Coronary artery (tissue), 2 donors: ENCODE measurements around the gene PELI1.

Experiments
- DNase-seq: peaks from one replicate; pipeline ENCODE4 v3.0.0-alpha.2; 2017; ENCODE audit warnings: low spot score
- H3K27ac ChIP-seq, 2 donors: fragments of 200-600 bp; sonication (generic); one replicate each; pipeline ENCODE4 v1.5.1; 2016 to 2019
- H3K4me3 ChIP-seq: fragments of 200-600 bp; sonication (generic); 2 replicates; pipeline ENCODE4 v1.5.1; 2016; ENCODE audit warnings: mild to moderate bottlenecking, moderate library complexity
- CTCF ChIP-seq: fragments of 200-600 bp; sonication (generic); IDR thresholded peaks from one replicate; pipeline ENCODE4 v1.5.1; 2019; ENCODE audit warnings: antibody characterized with exemption

Gene PELI1

GRCh38 chr2:64168201-64168600 lies 24.0 kb upstream of the PELI1 start:
- DNase-seq: no peak
- no peak overlapping the region for H3K4me3 ChIP-seq
- TF ChIP-seq CTCF: no peak
- no peak overlapping the region for H3K27ac ChIP-seq

GRCh38 chr2:64166637-64167420 lies 22.6 kb upstream of the PELI1 start:
- no peak for DNase-seq
- H3K4me3 ChIP-seq: no peak overlapping the region
- TF ChIP-seq CTCF: no peak
- no peak overlapping the region for H3K27ac ChIP-seq

GRCh38 chr2:64166212-64166611 lies 22.0 kb upstream of the PELI1 start:
- Histone ChIP-seq H3K4me3 (no peak overlapping the region), H3K27ac (no peak overlapping the region)
- DNase-seq: no peak
- no peak for TF ChIP-seq CTCF

GRCh38 chr2:64165706-64166105 lies 21.5 kb upstream of the PELI1 start:
- H3K27ac ChIP-seq: no peak overlapping the region
- no peak for TF ChIP-seq CTCF
- no peak overlapping the region for H3K4me3 ChIP-seq
- no peak for DNase-seq

- DNase-seq: no peak
- H3K27ac ChIP-seq: no peak overlapping the region
- H3K4me3 ChIP-seq: no peak overlapping the region
- no peak for TF ChIP-seq CTCF
Measured at GRCh38 chr2:64164629-64165028, 20.4 kb upstream of the PELI1 start.

- Histone ChIP-seq H3K27ac (no peak overlapping the region), H3K4me3 (no peak overlapping the region)
- no peak for DNase-seq
- TF ChIP-seq CTCF: no peak
Measured at GRCh38 chr2:64162516-64162915, 18.3 kb upstream of the PELI1 start.

- DNase-seq: no peak
- TF ChIP-seq CTCF: no peak
- Histone ChIP-seq H3K4me3 (no peak overlapping the region), H3K27ac (no peak overlapping the region)
Measured at GRCh38 chr2:64157792-64158191, 13.6 kb upstream of the PELI1 start.
